ENCODE results near the gene BMP5. TPM values are rescaled to one million over a fixed set of nuclear protein-coding genes. Genes with fewer than 3 reads are reported as not detected.
"Not testable (repeated sequence)": the region's sequence is repeated elsewhere in the genome, so short reads cannot be mapped to it uniquely, and the experiment has no call there.

BMP5 gene
- total RNA-seq, 1 donor from 2014 or later, result 2.2 TPM

- peaks cover 2% of the 10 kb centered on the region for H3K9me3 Mint-ChIP-seq
- H3K36me3 Mint-ChIP-seq (ENCODE audit: low read depth), result peaks cover 3% of the 10 kb centered on the region
- no peak overlapping the region for H3K4me3 Mint-ChIP-seq
- no peaks in the 10 kb centered on the region for H3K27me3 Mint-ChIP-seq (ENCODE audit: low read depth)
- H3K4me1 Mint-ChIP-seq, result no peaks in the 10 kb centered on the region
- TF ChIP-seq, protein P1, sequence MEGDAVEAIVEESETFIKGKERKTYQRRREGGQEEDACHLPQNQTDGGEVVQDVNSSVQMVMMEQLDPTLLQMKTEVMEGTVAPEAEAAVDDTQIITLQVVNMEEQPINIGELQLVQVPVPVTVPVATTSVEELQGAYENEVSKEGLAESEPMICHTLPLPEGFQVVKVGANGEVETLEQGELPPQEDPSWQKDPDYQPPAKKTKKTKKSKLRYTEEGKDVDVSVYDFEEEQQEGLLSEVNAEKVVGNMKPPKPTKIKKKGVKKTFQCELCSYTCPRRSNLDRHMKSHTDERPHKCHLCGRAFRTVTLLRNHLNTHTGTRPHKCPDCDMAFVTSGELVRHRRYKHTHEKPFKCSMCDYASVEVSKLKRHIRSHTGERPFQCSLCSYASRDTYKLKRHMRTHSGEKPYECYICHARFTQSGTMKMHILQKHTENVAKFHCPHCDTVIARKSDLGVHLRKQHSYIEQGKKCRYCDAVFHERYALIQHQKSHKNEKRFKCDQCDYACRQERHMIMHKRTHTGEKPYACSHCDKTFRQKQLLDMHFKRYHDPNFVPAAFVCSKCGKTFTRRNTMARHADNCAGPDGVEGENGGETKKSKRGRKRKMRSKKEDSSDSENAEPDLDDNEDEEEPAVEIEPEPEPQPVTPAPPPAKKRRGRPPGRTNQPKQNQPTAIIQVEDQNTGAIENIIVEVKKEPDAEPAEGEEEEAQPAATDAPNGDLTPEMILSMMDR (conservative IDR thresholded peaks at IDR 0.05), result no peak
- no peak for DNase-seq (ENCODE audit: low read depth, low spot score)
- no peak overlapping the region for H3K27ac Mint-ChIP-seq (ENCODE audit: unreplicated experiment)
Observed at GRCh38 chr6:55916188-55916587, 40.8 kb upstream of the BMP5 start.

- Mint-ChIP-seq H3K36me3 (ENCODE audit: low read depth) (peaks cover 3% of the 10 kb centered on the region), H3K27me3 (ENCODE audit: low read depth) (no peaks in the 10 kb centered on the region), H3K4me3 (no peak overlapping the region), H3K9me3 (peaks cover 2% of the 10 kb centered on the region), H3K27ac (ENCODE audit: unreplicated experiment) (no peak overlapping the region), H3K4me1 (no peaks in the 10 kb centered on the region)
- no peak for DNase-seq (ENCODE audit: low read depth, low spot score)
- TF ChIP-seq, protein P1 (conservative IDR thresholded peaks at IDR 0.05), result no peak
Observed at GRCh38 chr6:55913228-55914195, 38.1 kb upstream of the BMP5 start.

GRCh38 chr6:55910466-55910865 lies 35.1 kb upstream of the BMP5 start:
- not testable (repeated sequence) for H3K4me3 Mint-ChIP-seq; H3K9me3 Mint-ChIP-seq; DNase-seq (ENCODE audit: low read depth, low spot score); H3K27me3 Mint-ChIP-seq (ENCODE audit: low read depth); H3K27ac Mint-ChIP-seq (ENCODE audit: unreplicated experiment); H3K36me3 Mint-ChIP-seq (ENCODE audit: low read depth); H3K4me1 Mint-ChIP-seq

DNA sequence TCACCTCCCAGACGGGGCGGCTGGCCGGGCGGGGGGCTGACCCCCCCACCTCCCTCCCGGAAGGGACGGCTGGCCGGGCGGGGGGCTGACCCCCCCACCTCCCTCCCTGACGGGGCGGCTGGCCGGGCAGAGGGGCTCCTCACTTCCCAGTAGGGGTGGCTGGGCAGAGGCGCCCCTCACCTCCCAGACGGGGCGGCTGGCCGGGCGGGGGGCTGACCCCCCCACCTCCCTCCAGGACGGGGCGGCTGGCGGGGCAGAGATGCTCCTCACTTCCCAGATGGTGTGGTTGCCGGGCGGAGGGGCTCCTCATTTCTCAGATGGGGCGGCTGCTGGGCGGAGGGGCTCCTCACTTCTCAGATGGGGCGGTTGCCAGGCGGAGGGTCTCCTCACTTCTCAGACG lies 34.5 kb upstream of the BMP5 start:
- H3K36me3 Mint-ChIP-seq (ENCODE audit: low read depth); H3K4me3 Mint-ChIP-seq; H3K4me1 Mint-ChIP-seq; H3K27me3 Mint-ChIP-seq (ENCODE audit: low read depth); H3K9me3 Mint-ChIP-seq; H3K27ac Mint-ChIP-seq (ENCODE audit: unreplicated experiment); DNase-seq (ENCODE audit: low read depth, low spot score): not testable (repeated sequence)

DNA sequence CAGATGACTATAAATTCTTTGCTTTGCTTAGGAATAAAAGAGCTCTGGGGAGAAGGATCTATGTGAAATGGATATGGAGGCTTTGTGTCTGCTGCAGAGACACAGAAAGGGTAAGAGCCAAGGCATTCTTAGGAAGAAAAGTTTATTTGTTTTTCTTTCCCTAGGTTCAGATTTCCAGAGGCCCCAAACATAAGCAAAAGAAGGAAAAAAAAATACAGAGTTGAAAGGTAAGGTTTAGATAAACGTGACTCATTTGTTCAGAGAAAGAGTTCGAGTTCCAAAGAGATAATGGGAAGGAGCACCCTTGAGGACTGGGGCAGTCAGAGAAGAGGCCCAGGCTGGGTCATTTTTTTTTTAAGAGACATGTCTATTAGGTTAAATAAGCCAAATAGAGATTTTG lies 27.4 kb upstream of the BMP5 start:
- no peaks in the 10 kb centered on the region for H3K27me3 Mint-ChIP-seq (ENCODE audit: low read depth)
- H3K27ac Mint-ChIP-seq (ENCODE audit: unreplicated experiment), result no peak overlapping the region
- no peak for DNase-seq (ENCODE audit: low read depth, low spot score)
- no peak overlapping the region for H3K4me3 Mint-ChIP-seq
- no peaks in the 10 kb centered on the region for H3K9me3 Mint-ChIP-seq
- H3K4me1 Mint-ChIP-seq, result peaks cover 4% of the 10 kb centered on the region
- H3K36me3 Mint-ChIP-seq (ENCODE audit: low read depth), result no peaks in the 10 kb centered on the region
- TF ChIP-seq, protein P1 (conservative IDR thresholded peaks at IDR 0.05), result no peak

DNA sequence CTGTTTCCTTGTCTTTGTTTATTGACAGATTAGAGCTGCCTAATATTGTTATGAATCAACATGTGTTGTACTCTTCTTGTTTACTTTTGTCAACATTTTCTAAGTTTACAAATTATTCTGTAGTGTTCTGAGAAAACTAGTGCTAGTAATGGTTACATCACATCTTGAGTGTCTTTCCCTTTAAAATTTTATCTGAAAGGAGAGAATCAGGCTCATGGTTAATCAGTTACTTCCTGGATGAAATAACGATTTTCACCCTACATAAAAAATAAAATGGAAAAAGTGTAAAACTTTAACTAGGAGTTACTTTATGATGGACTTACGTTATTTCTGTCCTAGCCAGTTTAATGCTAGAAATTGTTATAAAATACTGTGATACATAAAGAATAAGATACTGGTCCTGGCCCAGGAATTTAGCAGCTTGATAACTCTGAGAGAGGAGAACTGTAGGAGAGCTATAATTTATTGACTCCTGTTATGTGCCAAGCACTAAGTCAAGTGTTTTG lies 26.4 kb upstream of the BMP5 start:
- TF ChIP-seq, protein P1 (conservative IDR thresholded peaks at IDR 0.05), result no peak
- no peak overlapping the region for H3K27ac Mint-ChIP-seq (ENCODE audit: unreplicated experiment)

More for the DNA sequence above, 26.4 kb upstream of the BMP5 start:
- H3K4me3 Mint-ChIP-seq, result no peak overlapping the region
- DNase-seq (ENCODE audit: low read depth, low spot score), result no peak
- H3K27me3 Mint-ChIP-seq (ENCODE audit: low read depth), result no peaks in the 10 kb centered on the region
- H3K9me3 Mint-ChIP-seq, result no peaks in the 10 kb centered on the region
- peaks cover 4% of the 10 kb centered on the region for H3K4me1 Mint-ChIP-seq
- H3K36me3 Mint-ChIP-seq (ENCODE audit: low read depth), result no peaks in the 10 kb centered on the region

Measured in neural crest cell (in vitro differentiated cells).